Measurements from ENCODE around the gene CALHM6. TPM values are rescaled to one million over a fixed set of nuclear protein-coding genes. Genes with fewer than 3 reads are reported as not detected.

The CALHM6 gene
- total RNA-seq, 2 donors from 2014 or later = 1.5 to 6.2 TPM

DNA sequence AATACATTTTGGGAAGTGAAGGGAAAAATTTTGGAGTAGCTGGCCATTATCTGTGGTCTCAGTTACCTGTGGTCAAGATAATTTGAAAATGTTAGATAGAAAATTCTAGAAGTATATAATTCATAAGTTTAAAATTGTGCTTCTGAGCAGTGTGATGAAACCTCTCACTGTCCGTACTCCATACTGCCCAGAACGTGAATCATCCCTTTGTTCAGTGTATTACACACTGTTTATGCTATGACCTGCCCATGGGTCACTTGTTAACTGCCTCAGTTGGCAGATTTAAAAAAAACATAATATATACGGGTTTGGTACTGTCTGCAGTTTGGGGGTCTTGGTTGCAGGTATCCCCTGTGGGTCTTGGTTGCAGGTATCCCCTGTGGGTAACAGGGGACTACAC is 46.1 kb downstream of the CALHM6 start:
- no peaks in the 10 kb centered on the region for H3K9me3 ChIP-seq
- H3K9ac ChIP-seq (ENCODE audit: low read depth in 2 of 2, low read length in 2 of 2) = no peak overlapping the region
- H3K27me3 ChIP-seq = no peaks in the 10 kb centered on the region
- no peaks in the 10 kb centered on the region for H3K36me3 ChIP-seq
- intact Hi-C loops (cut with DNase I) = no loop called here
- TF ChIP-seq CTCF (IDR thresholded peaks at IDR 0.05) = no peak
- H3K27ac ChIP-seq = no peak overlapping the region
- H3K4me1 ChIP-seq = no peaks in the 10 kb centered on the region
- no peak for DNase-seq
- no peak overlapping the region for H3K4me3 ChIP-seq

- H3K4me1 ChIP-seq = no peaks in the 10 kb centered on the region
- no peak overlapping the region for H3K9ac ChIP-seq (ENCODE audit: low read depth in 2 of 2, low read length in 2 of 2)
- DNase-seq = no peak
- TF ChIP-seq CTCF (IDR thresholded peaks at IDR 0.05) = no peak
- no peaks in the 10 kb centered on the region for H3K36me3 ChIP-seq
- H3K4me3 ChIP-seq = no peak overlapping the region
- no peaks in the 10 kb centered on the region for H3K27me3 ChIP-seq
- H3K27ac ChIP-seq = no peak overlapping the region
- intact Hi-C loops (cut with DNase I) = no loop called here
- H3K9me3 ChIP-seq = no peaks in the 10 kb centered on the region
Measured at GRCh38 chr6:116508527-116508926, 47.4 kb downstream of the CALHM6 start.

GRCh38 chr6:116511424-116512110 is 50.4 kb downstream of the CALHM6 start, which contains the start of gene CALHM5:
TSS of gene CALHM5 (plus strand) at chr6:116511639. CDS start at chr6:116511697, 58 bp downstream.
- peak within 1 kb of the TSS; percentile 43 to 58 for H3K9ac ChIP-seq (ENCODE audit: low read depth in 2 of 2, low read length in 2 of 2)
- no peaks in the 10 kb centered on the region for H3K36me3 ChIP-seq
- peak; percentile 24 for DNase-seq
- peak within 1 kb of the TSS; percentile 11 for H3K4me3 ChIP-seq
- H3K4me1 ChIP-seq = no peaks in the 10 kb centered on the region
- peak; percentile 41 for TF ChIP-seq CTCF (IDR thresholded peaks at IDR 0.05)
- no peaks in the 10 kb centered on the region for H3K9me3 ChIP-seq
- H3K27ac ChIP-seq = peak within 1 kb of the TSS; percentile 58
- intact Hi-C loops (cut with DNase I) = no loop called here
- H3K27me3 ChIP-seq = no peaks in the 10 kb centered on the region

DNA sequence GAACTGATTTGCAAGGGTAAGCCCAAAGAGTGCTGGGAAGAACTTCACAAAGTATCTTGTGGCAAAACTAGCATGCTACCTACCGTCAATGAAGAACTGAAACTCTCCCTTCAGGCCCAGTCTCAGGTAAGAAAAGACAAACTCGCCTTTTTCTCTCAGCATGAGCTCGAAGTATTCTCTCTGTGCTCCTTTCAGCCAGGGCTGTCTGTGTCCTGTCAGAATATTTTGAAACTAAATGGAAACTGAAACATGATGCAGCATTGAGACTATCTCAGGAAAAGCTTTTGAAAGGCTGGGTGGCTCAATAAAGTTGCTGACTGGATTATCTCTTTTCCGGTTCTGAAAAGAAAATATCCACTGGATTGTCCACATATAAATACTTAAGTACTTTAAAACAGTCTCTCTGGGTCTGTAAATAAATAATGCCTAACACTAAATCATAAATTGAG is 51.0 kb downstream of the CALHM6 start:
- DNase-seq = no peak
- peak overlapping the region; percentile 58 for H3K27ac ChIP-seq
- intact Hi-C loops (cut with DNase I) = no loop called here
- no peaks in the 10 kb centered on the region for H3K9me3 ChIP-seq
- peak overlapping the region; percentile 11 for H3K4me3 ChIP-seq
- no peaks in the 10 kb centered on the region for H3K36me3 ChIP-seq
- no peaks in the 10 kb centered on the region for H3K4me1 ChIP-seq
- H3K9ac ChIP-seq (ENCODE audit: low read depth in 2 of 2, low read length in 2 of 2) = peak overlapping the region; percentile 43 to 58
- no peak for TF ChIP-seq CTCF (IDR thresholded peaks at IDR 0.05)
- no peaks in the 10 kb centered on the region for H3K27me3 ChIP-seq

- H3K4me1 ChIP-seq = no peaks in the 10 kb centered on the region
- intact Hi-C loops (cut with DNase I) = no loop called here
- no peak overlapping the region for H3K27ac ChIP-seq
- no peak overlapping the region for H3K4me3 ChIP-seq
- no peak overlapping the region for H3K9ac ChIP-seq (ENCODE audit: low read depth in 2 of 2, low read length in 2 of 2)
- TF ChIP-seq CTCF (IDR thresholded peaks at IDR 0.05) = no peak
- H3K27me3 ChIP-seq = no peaks in the 10 kb centered on the region
- no peaks in the 10 kb centered on the region for H3K36me3 ChIP-seq
- no peaks in the 10 kb centered on the region for H3K9me3 ChIP-seq
- DNase-seq = no peak
Measured at GRCh38 chr6:116512734-116513133, 51.6 kb downstream of the CALHM6 start.

Other genes starting within 250 kb of the CALHM6 start
- 1 to 10 TPM; 7.0 to 8.3 TPM for gene TSPYL4, start 207.3 kb upstream of the CALHM6 start, total RNA-seq
- gene TSPYL1, start 181.4 kb upstream of the CALHM6 start, total RNA-seq = 10 to 100 TPM; 82.9 to 94.3 TPM
- 1 to 10 TPM; 5.0 to 9.3 TPM for gene DSE, start 90.4 kb upstream of the CALHM6 start, total RNA-seq
- gene CALHM5, start 50.3 kb downstream of the CALHM6 start, total RNA-seq = under 1 TPM; 0.20 to 0.37 TPM
- gene TRAPPC3L, start 84.3 kb downstream of the CALHM6 start, total RNA-seq = not detected
- gene CALHM4, start 92.4 kb downstream of the CALHM6 start, total RNA-seq = not detected
- gene RWDD1, start 110.1 kb downstream of the CALHM6 start, total RNA-seq = 10 to 100 TPM; 27.4 to 30.8 TPM
- gene RSPH4A, start 155.1 kb downstream of the CALHM6 start, total RNA-seq = under 1 TPM; 0.10 to 0.11 TPM
- gene ZUP1, start 207.4 kb downstream of the CALHM6 start, total RNA-seq = 10 to 100 TPM; 12.0 to 12.4 TPM
- 1 to 10 TPM; 2.5 to 6.1 TPM for gene KPNA5, start 219.8 kb downstream of the CALHM6 start, total RNA-seq